ENCODE data around the gene GALNT1. TPM values are rescaled to one million over a fixed set of nuclear protein-coding genes. Genes with fewer than 3 reads are reported as not detected.

Gene GALNT1
- total RNA-seq, 1 experiment from 2014 or later, result 54.7 TPM

GRCh38 chr18:35747894-35748472 lies 166.4 kb downstream of the GALNT1 start:
- Histone ChIP-seq H3K9ac (ENCODE audit: low read length) (no peak overlapping the region), H3K36me3 (ENCODE audit: control insufficient read depth in 1 of 2, insufficient read depth in 2 of 2, low read length in 2 of 2) (no peaks in the 10 kb centered on the region), H3K27ac (ENCODE audit: low read depth, low read length) (no peak overlapping the region), H3K9me2 (ENCODE audit: insufficient read depth) (no peaks in the 10 kb centered on the region), H2AFZ (ENCODE audit: low read depth, low read length, poor library complexity, severe bottlenecking) (no peak overlapping the region), H3K9me3 (ENCODE audit: control insufficient read depth in 1 of 2, insufficient read depth in 1 of 2, low read depth in 1 of 2, low read length in 2 of 2) (no peaks in the 10 kb centered on the region), H3K4me1 (ENCODE audit: control insufficient read depth in 1 of 2, insufficient read depth in 2 of 2, low read length in 2 of 2) (no peaks in the 10 kb centered on the region), H3K4me3 (replicated peaks in 1 of 2; ENCODE audit: low read depth in 1 of 2, low read length in 2 of 2) (no peak overlapping the region), H4K20me1 (ENCODE audit: insufficient read depth) (no peaks in the 10 kb centered on the region), H3K4me2 (ENCODE audit: low read length) (no peak overlapping the region), H3K27me3 (ENCODE audit: insufficient read depth, low read length) (no peaks in the 10 kb centered on the region; the same call in 1 of the 2 replicates), H3K79me2 (ENCODE audit: insufficient read depth, low read length) (no peaks in the 10 kb centered on the region)
- no peak for TF ChIP-seq FOSL1 (IDR thresholded peaks at IDR 0.05; ENCODE audit: low read depth)
- TF ChIP-seq JUND (IDR thresholded peaks at IDR 0.05), result no peak
- TF ChIP-seq ELF1 (IDR thresholded peaks at IDR 0.05; ENCODE audit: borderline replicate concordance, low read depth), result no peak
- TF ChIP-seq SP1 (IDR thresholded peaks at IDR 0.05; ENCODE audit: low read depth), result no peak
- no peak for TF ChIP-seq TCF7L2 (IDR thresholded peaks at IDR 0.05; ENCODE audit: borderline replicate concordance, extremely low read depth, insufficient read depth, insufficient read length)
- TF ChIP-seq CBX3 (IDR thresholded peaks at IDR 0.05; ENCODE audit: low read depth), result no peak
- TF ChIP-seq ZBTB33 (IDR thresholded peaks at IDR 0.05; ENCODE audit: extremely low read depth, insufficient replicate concordance, low read length), result no peak
- TF ChIP-seq ZFX (IDR thresholded peaks at IDR 0.05), result no peak
- no peak for TF ChIP-seq ZNF274 (IDR thresholded peaks at IDR 0.05; ENCODE audit: low read depth, low read length)
- TF ChIP-seq REST (IDR thresholded peaks at IDR 0.05; ENCODE audit: low read depth), result no peak
- no peak for TF ChIP-seq YY1 (IDR thresholded peaks at IDR 0.05; ENCODE audit: extremely low read depth, insufficient replicate concordance, low read depth, low read length)
- no peak for TF ChIP-seq POLR2A (IDR thresholded peaks at IDR 0.05; ENCODE audit: borderline replicate concordance, extremely low read depth, insufficient read depth, insufficient read length)
- TF ChIP-seq ATF3 (IDR thresholded peaks at IDR 0.05), result no peak
- no peak for TF ChIP-seq EZH2 (IDR thresholded peaks at IDR 0.05)
- ATAC-seq, result no peak
- POLR2A ChIA-PET, result no interaction called here
- intact Hi-C loops (cut with micrococcal nuclease), result no loop called here
- DNase-seq (ENCODE audit: low read depth, low spot score), result no peak
- CTCF ChIA-PET, result no interaction called here
- RAD21 ChIA-PET (ENCODE audit: low non-redundant PET in 1 of 2, low total read pairs in 2 of 2, uncharacterized antibody in 2 of 2, unreplicated experiment in 2 of 2), result no interaction called here
- BruUV-seq (replicated peaks), result no TSS peak
